Liver (tissue), 3 donors: Measurements from ENCODE around the gene GALNTL6.

Source experiments
- GABPA ChIP-seq, 2 donors: IDR thresholded peaks in 1 of 2; conservative IDR thresholded peaks in 1 of 2; 2 replicates each; pipeline ENCODE4 v1.6.1; 2016; ENCODE audit warnings: antibody characterized with exemption in 2 of 2, mild to moderate bottlenecking in 1 of 2, moderate library complexity in 1 of 2
- HNF4G ChIP-seq: IDR thresholded peaks from 2 replicates; pipeline ENCODE4 v1.6.1; 2016; ENCODE audit warnings: antibody characterized with exemption
- JUND ChIP-seq, 2 donors: IDR thresholded peaks; 2 replicates each; pipeline ENCODE4 v1.6.1; 2016; ENCODE audit warnings: antibody characterized with exemption in 2 of 2
- RAD21 ChIP-seq, 2 donors: IDR thresholded peaks; 2 replicates each; pipeline ENCODE4 v1.6.1; 2016; ENCODE audit warnings: antibody characterized with exemption in 2 of 2, mild to moderate bottlenecking in 2 of 2
- SP1 ChIP-seq: IDR thresholded peaks from 2 replicates; pipeline ENCODE4 v1.6.1; 2018; ENCODE audit warnings: antibody characterized with exemption, mild to moderate bottlenecking
- TAF1 ChIP-seq: conservative IDR thresholded peaks from 2 replicates; pipeline ENCODE4 v1.6.1; 2016; ENCODE audit warnings: antibody characterized with exemption, mild to moderate bottlenecking
- YY1 ChIP-seq: IDR thresholded peaks from 2 replicates; pipeline ENCODE4 v1.6.1; 2016; ENCODE audit warnings: antibody characterized with exemption, mild to moderate bottlenecking
- TF ChIP-seq, protein P1 (sequence below): IDR thresholded peaks from 2 replicates; pipeline ENCODE4 v1.6.1; 2016; ENCODE audit warnings: antibody characterized with exemption, mild to moderate bottlenecking
- TF ChIP-seq, protein P2 (sequence below): fragments of 150-350 bp; IDR thresholded peaks from 2 replicates; pipeline ENCODE4 v1.5.1; 2017; ENCODE audit warnings: improper control_type of control experiment, low read depth, low read length; ENCODE audit not compliant: missing input control
- TF ChIP-seq, protein P3 (sequence below): IDR thresholded peaks from 2 replicates; pipeline ENCODE4 v1.6.1; 2016; ENCODE audit warnings: antibody characterized with exemption
- donor health status: healthy.
- donor health status: healthy.

DNA sequence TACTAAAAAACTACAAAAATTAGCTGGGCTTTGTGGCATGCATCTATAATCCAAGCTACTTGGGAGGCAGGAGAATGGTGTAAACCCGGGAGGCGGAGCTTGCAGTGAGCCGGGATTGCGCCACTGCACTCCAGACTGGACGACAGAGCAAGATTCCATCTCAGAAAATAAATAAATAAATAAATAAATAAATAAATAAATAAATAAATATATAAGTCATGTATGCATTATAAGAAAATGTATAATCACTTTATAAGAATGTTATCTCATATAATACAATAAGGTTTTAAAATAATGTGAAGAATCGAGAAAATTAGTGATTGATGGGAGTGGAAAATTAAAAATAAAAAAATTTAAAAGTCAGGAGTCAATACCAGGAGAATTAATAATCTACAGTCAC lies 127.5 kb downstream of the GALNTL6 start:
- TF ChIP-seq, protein P1, sequence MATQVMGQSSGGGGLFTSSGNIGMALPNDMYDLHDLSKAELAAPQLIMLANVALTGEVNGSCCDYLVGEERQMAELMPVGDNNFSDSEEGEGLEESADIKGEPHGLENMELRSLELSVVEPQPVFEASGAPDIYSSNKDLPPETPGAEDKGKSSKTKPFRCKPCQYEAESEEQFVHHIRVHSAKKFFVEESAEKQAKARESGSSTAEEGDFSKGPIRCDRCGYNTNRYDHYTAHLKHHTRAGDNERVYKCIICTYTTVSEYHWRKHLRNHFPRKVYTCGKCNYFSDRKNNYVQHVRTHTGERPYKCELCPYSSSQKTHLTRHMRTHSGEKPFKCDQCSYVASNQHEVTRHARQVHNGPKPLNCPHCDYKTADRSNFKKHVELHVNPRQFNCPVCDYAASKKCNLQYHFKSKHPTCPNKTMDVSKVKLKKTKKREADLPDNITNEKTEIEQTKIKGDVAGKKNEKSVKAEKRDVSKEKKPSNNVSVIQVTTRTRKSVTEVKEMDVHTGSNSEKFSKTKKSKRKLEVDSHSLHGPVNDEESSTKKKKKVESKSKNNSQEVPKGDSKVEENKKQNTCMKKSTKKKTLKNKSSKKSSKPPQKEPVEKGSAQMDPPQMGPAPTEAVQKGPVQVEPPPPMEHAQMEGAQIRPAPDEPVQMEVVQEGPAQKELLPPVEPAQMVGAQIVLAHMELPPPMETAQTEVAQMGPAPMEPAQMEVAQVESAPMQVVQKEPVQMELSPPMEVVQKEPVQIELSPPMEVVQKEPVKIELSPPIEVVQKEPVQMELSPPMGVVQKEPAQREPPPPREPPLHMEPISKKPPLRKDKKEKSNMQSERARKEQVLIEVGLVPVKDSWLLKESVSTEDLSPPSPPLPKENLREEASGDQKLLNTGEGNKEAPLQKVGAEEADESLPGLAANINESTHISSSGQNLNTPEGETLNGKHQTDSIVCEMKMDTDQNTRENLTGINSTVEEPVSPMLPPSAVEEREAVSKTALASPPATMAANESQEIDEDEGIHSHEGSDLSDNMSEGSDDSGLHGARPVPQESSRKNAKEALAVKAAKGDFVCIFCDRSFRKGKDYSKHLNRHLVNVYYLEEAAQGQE = no peak
- TF ChIP-seq, protein P2, sequence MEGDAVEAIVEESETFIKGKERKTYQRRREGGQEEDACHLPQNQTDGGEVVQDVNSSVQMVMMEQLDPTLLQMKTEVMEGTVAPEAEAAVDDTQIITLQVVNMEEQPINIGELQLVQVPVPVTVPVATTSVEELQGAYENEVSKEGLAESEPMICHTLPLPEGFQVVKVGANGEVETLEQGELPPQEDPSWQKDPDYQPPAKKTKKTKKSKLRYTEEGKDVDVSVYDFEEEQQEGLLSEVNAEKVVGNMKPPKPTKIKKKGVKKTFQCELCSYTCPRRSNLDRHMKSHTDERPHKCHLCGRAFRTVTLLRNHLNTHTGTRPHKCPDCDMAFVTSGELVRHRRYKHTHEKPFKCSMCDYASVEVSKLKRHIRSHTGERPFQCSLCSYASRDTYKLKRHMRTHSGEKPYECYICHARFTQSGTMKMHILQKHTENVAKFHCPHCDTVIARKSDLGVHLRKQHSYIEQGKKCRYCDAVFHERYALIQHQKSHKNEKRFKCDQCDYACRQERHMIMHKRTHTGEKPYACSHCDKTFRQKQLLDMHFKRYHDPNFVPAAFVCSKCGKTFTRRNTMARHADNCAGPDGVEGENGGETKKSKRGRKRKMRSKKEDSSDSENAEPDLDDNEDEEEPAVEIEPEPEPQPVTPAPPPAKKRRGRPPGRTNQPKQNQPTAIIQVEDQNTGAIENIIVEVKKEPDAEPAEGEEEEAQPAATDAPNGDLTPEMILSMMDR = no peak
- TF ChIP-seq TAF1 (no peak), GABPA (IDR thresholded peaks at IDR 0.05 in 1 of 2, conservative IDR thresholded peaks at IDR 0.05 in 1 of 2) (no peak), JUND (IDR thresholded peaks at IDR 0.05) (no peak), YY1 (no peak), RAD21 (IDR thresholded peaks at IDR 0.05) (no peak), SP1 (no peak), HNF4G (no peak)
- TF ChIP-seq, protein P3, sequence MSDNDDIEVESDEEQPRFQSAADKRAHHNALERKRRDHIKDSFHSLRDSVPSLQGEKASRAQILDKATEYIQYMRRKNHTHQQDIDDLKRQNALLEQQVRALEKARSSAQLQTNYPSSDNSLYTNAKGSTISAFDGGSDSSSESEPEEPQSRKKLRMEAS = no peak
